ENCODE data around the gene HSPB8.
A peak's percentile ranks its signal among the peaks of the same experiment; 100 is the strongest.

HSPB8 gene, protein sequence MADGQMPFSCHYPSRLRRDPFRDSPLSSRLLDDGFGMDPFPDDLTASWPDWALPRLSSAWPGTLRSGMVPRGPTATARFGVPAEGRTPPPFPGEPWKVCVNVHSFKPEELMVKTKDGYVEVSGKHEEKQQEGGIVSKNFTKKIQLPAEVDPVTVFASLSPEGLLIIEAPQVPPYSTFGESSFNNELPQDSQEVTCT

DNA sequence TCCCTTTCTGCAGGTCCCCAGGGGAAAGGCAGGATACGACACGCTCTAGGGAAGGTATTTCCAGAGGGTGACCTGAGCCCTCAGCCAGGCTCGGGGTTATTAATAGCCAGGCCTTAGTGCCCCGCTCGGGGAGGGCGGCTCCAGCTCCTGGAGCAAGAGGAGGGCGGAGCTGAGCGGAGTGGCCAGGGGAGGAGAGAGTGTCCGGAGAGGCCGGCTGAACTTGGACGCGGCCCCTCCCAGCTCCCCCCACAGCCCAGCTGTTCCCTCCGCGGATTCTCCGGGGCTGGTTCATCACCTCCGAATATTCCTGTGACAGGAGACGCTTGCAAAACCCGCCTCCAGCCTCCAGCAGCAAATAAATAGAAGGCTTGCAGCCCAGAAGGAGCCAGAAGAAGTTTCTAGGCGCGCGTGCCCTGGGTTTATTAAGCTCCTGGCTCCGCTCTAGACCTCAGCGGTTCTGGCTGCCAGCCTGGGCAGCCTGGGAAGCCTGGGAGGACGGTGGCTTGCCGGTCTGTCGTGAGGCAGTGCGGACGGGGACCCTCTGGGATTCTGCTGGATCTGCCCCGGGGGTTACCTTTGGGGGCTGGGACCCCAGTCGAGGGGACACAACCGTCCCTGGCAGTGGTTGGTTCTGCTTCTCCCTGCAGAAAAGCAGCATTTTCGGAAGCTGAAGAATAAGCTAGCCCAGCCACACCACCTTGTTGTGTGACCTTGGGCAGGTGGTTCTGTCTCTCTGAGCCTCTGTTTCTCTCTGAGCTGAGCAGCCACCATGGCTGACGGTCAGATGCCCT lies at the start of gene HSPB8:
TSS of gene HSPB8 (plus strand) at position 388 of the 791 bp plus-strand sequence. CDS start at position 770, 382 bp downstream.
- TF ChIP-seq, protein P1, sequence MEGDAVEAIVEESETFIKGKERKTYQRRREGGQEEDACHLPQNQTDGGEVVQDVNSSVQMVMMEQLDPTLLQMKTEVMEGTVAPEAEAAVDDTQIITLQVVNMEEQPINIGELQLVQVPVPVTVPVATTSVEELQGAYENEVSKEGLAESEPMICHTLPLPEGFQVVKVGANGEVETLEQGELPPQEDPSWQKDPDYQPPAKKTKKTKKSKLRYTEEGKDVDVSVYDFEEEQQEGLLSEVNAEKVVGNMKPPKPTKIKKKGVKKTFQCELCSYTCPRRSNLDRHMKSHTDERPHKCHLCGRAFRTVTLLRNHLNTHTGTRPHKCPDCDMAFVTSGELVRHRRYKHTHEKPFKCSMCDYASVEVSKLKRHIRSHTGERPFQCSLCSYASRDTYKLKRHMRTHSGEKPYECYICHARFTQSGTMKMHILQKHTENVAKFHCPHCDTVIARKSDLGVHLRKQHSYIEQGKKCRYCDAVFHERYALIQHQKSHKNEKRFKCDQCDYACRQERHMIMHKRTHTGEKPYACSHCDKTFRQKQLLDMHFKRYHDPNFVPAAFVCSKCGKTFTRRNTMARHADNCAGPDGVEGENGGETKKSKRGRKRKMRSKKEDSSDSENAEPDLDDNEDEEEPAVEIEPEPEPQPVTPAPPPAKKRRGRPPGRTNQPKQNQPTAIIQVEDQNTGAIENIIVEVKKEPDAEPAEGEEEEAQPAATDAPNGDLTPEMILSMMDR (IDR thresholded peaks at IDR 0.05; ENCODE audit: low read depth, low read length, missing control alignments), result no peak
- in situ Hi-C loops (cut with HindIII; ENCODE audit: low sequenced_read_pairs), result no loop called here
- H3K4me3 ChIP-seq (ENCODE audit: low read depth, low read length), result peak within 1 kb of the TSS; percentile 43
- DNase-seq (ENCODE audit: low read depth), result peak; percentile 38

DNA sequence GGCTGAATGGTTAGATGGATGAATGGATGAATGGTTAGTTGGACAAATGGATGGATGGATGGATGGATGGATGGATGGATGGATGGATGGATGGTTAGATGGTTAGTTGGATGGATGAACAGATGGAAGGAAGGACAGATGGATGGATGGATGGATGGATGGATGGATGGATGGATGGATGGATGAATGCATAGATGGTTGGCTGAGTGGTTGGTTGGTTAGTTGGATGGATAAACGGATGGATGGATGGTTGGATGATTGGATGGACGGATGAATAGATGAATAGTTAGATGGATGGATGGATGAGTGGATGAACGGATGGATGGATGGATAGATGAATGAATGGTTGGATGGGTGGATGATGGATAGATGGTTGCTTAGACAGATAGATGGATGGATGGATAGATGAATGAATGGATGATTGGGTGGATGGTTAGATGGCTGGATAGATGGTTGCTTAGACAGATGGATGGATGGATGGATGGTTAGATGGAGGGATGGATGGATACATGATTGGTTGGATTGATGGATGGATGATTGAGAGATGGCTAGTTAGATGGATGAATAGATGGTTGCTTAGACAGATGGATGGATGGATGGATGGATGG lies 48.8 kb upstream of the HSPB8 start:
- TF ChIP-seq, protein P1 (IDR thresholded peaks at IDR 0.05; ENCODE audit: low read depth, low read length, missing control alignments), result no peak
- no peak overlapping the region for H3K4me3 ChIP-seq (ENCODE audit: low read depth, low read length)
- DNase-seq (ENCODE audit: low read depth), result no peak
- in situ Hi-C loops (cut with HindIII; ENCODE audit: low sequenced_read_pairs), result no loop called here

DNA sequence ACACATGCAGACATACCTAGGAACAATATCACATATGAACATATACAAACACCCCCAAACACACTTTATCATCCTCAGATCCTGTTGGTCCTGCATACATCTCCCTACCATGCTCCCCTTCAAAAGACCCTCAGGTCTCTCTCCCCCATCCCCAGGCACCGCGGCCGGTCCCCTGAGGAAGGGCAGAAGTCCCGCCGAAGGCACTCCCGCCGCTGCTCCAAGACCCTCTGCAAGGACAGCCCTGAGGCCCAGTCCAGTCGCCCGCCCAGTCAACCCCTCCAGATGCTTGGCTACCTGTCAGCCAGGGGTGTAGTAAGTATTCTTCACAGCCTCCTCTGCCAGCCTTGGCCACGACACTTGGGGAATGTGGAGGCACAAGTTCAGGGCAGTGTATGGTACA lies 48.2 kb upstream of the HSPB8 start:
- no peak for DNase-seq (ENCODE audit: low read depth)
- in situ Hi-C loops (cut with HindIII; ENCODE audit: low sequenced_read_pairs), result no loop called here
- TF ChIP-seq, protein P1 (IDR thresholded peaks at IDR 0.05; ENCODE audit: low read depth, low read length, missing control alignments), result no peak
- H3K4me3 ChIP-seq (ENCODE audit: low read depth, low read length), result no peak overlapping the region

DNA sequence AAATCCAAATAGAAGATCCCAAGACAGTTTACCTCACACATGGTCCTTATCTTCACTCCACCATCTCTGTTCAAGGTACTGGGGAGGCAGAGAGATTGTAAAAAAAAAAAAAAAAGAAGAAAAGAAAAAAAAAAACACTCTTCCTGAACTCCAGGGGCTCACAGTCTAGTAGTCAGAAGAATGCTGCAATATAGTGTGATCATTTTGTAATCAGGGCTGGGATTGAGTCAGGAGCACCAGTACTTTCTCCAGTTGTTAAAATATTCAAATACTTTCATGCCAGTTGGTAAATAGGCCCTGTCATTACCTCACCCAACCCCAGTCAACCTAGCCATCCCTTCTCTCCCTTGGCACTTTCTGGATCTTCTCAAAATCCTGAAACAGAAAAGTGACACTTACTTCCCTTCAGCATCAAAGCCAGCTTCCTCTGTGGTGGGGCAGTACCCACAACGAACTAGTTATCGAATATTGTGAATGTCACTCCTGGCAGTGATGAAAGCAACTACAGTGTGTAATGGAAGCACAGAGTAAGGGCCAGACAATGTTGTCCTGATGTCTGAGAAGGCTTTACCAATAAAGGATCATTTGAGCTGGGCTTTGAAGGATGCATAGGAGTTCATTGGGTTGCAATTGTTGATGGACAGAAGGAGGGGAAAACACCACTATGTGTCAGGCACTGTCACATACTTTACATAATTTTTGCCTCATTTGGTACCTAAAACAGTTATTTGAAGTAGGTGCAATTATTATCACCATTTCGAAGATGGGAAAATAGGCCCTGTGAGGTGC lies 44.3 kb upstream of the HSPB8 start:
- in situ Hi-C loops (cut with HindIII; ENCODE audit: low sequenced_read_pairs), result no loop called here
- TF ChIP-seq, protein P1 (IDR thresholded peaks at IDR 0.05; ENCODE audit: low read depth, low read length, missing control alignments), result no peak
- DNase-seq (ENCODE audit: low read depth), result no peak
- no peak overlapping the region for H3K4me3 ChIP-seq (ENCODE audit: low read depth, low read length)

DNA sequence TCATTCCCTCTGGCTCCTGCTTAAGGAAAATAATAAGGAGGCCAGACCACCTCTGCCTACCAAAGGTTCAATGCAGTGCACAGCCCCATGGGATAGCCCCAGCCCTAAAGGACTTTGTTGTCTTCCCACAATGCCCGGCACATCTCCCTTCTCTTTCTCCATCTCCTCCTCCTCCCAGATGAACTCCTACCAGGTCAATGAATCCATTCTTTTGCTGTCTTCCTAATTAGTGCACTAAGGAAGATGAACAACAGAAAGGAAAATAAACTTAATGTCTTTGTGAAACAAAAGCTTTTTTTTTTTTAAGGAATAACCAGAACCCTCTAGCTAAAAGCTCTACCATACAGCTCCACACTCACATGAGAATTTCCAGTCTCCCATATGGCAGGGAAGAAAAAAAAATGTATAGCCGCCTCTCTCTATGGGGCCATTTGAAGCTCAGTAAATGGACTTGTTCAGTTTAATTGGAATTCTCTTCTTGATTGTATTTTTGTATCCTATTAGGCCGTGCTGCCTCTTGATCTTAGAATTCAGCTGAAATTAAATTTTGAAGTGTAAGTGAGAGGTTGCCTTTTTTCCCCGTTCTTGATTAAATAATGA lies 41.8 kb upstream of the HSPB8 start:
- TF ChIP-seq, protein P1 (IDR thresholded peaks at IDR 0.05; ENCODE audit: low read depth, low read length, missing control alignments), result no peak
- no peak overlapping the region for H3K4me3 ChIP-seq (ENCODE audit: low read depth, low read length)
- no peak for DNase-seq (ENCODE audit: low read depth)
- in situ Hi-C loops (cut with HindIII; ENCODE audit: low sequenced_read_pairs), result no loop called here

DNA sequence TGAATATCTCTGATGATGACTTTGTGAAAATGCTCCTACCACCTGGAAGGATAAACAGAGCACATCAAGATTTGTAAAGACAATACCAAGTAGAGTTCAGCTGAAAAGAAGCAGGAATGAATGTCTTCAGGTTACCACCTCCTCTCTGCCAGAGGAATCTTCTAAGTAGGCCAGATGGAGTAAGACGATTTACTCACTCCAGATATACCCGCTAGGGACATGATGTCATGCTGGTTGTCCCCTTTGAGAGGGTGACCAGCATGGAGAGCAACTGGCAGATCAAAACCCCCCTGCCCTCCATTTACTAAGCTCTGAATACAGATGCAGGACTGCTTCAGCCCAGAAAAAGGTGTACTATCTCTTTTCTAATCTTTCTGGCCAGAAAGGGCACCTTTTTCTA lies 39.3 kb upstream of the HSPB8 start:
- in situ Hi-C loops (cut with HindIII; ENCODE audit: low sequenced_read_pairs), result no loop called here
- TF ChIP-seq, protein P1 (IDR thresholded peaks at IDR 0.05; ENCODE audit: low read depth, low read length, missing control alignments), result no peak
- no peak for DNase-seq (ENCODE audit: low read depth)
- H3K4me3 ChIP-seq (ENCODE audit: low read depth, low read length), result no peak overlapping the region

All from astrocyte of the cerebellum (primary cell).